HK-2 (cell line): Measurements from ENCODE around the gene IL18RAP.

Source experiments
- DNase-seq: peaks from one replicate; pipeline ENCODE4 v3.0.0-alpha.2; 2018; ENCODE audit not compliant: unreplicated experiment

The IL18RAP gene

DNA sequence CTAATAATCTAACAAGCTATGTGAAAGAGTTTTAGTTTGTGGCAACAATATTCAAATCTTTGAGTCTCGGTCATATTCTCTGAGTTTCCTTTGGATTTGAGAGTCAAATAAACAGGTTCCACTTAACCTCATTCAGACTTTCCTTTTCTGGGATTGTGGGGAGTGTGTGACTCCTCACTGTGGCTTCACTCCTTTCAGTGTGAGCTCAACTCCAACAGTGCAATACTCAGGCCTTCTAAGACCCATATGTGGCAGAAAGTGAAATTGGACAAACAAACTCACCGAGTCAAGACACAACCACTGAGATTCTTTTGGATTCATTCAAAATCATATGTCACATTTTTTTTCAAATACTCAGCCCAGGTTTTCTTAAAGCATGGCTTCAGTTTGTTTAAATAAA lies 75.5 kb downstream of the IL18RAP start:
- no peak for DNase-seq

DNA sequence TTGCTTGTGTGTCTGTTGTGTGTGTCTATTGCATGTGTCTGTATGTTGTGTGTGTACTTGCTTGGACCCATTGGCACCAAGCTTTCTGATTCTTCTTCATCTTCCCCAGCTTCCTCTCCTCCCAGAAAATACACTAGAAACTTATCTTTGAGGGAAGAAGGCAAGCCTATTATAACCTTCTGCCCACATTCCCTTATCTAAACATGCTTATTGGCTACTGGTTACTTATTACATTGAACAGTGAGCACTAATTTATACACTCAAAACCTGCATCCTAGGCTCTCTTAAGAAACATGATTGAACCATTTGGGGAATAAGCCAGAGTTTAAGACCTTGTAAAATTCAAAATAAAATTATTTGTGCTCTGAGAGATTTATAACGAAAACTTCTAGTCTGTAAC lies 76.6 kb downstream of the IL18RAP start:
- DNase-seq: no peak
